ENCODE data around the gene CLDN16.

DNA sequence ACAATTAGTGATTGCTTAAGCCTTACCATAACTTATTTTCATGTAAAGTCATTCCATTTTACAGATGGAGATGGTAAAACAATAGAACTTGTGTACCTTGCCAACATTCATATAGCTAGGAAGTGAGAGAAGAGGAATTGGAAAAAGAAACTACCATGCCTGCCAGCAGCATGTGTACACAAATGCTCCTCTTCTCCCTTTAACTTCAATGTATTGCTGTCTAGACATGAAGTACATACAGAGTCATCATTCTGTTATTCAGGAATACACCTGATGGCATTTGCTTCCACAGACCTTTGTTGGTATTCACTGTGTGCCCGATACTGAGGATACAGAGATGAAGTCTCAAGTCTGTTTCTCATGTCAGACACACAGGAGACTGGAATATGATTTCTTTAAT, 68.8 kb downstream of the CLDN16 start:
- TF ChIP-seq POLR2AphosphoS5 (IDR thresholded peaks at IDR 0.05; ENCODE audit: low read depth, low read length): no peak
- TF ChIP-seq, protein P1, sequence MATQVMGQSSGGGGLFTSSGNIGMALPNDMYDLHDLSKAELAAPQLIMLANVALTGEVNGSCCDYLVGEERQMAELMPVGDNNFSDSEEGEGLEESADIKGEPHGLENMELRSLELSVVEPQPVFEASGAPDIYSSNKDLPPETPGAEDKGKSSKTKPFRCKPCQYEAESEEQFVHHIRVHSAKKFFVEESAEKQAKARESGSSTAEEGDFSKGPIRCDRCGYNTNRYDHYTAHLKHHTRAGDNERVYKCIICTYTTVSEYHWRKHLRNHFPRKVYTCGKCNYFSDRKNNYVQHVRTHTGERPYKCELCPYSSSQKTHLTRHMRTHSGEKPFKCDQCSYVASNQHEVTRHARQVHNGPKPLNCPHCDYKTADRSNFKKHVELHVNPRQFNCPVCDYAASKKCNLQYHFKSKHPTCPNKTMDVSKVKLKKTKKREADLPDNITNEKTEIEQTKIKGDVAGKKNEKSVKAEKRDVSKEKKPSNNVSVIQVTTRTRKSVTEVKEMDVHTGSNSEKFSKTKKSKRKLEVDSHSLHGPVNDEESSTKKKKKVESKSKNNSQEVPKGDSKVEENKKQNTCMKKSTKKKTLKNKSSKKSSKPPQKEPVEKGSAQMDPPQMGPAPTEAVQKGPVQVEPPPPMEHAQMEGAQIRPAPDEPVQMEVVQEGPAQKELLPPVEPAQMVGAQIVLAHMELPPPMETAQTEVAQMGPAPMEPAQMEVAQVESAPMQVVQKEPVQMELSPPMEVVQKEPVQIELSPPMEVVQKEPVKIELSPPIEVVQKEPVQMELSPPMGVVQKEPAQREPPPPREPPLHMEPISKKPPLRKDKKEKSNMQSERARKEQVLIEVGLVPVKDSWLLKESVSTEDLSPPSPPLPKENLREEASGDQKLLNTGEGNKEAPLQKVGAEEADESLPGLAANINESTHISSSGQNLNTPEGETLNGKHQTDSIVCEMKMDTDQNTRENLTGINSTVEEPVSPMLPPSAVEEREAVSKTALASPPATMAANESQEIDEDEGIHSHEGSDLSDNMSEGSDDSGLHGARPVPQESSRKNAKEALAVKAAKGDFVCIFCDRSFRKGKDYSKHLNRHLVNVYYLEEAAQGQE (IDR thresholded peaks at IDR 0.05; ENCODE audit: insufficient read depth in 1 of 2, low read depth in 2 of 2, low read length in 2 of 2): no peak

Data from PFSK-1 (cell line).